SK-N-SH (cell line): ENCODE measurements around the gene HPDL. TPM values are rescaled to one million over a fixed set of nuclear protein-coding genes. Genes with fewer than 3 reads are reported as not detected.

Source experiments
- CTCF ChIA-PET: fragments of 300-600, 350-600 bp; formaldehyde crosslinking; extraction: SDS; loops from one replicate; lab custom pipeline; 2021; lab: Yijun Ruan, JAX
- POLR2A ChIA-PET: fragments of 350-600 bp; sonication (Branson Sonifier 250); formaldehyde crosslinking; extraction: SDS; loops from one replicate; lab custom pipeline; 2020; ENCODE audit warnings: antibody characterized with exemption, inconsistent platforms; lab: Yijun Ruan, JAX
- DNase-seq: peaks from one replicate; pipeline ENCODE4 v3.0.0; 2012
- H2AFZ ChIP-seq: fragments of 200-600 bp; sonication (generic); 2 replicates; pipeline ENCODE4 v1.8.1; 2016; ENCODE audit warnings: antibody characterized with exemption, mild to moderate bottlenecking, low read depth
- H3F3A ChIP-seq: fragments of 200-600 bp; sonication (generic); replicated peaks from 2 replicates; pipeline ENCODE3; 2016; ENCODE audit warnings: antibody characterized with exemption, mild to moderate bottlenecking; ENCODE audit not compliant: insufficient read depth
- H3K27ac ChIP-seq, 2 experiments: fragments of 200-500 bp in 1 of 2; fragments of 200-600 bp in 1 of 2; sonication (Bioruptor generic) in 1 of 2; sonication (generic), shearing (Covaris generic) in 1 of 2; 2 replicates each; pipeline versions ENCODE4 v1.5.1 to v1.6.1; 2014 to 2016; ENCODE audit warnings: low read depth in 2 of 2, inconsistent platforms in 1 of 2, low read length in 1 of 2, mild to moderate bottlenecking in 1 of 2, mixed read lengths in 1 of 2
- H3K27me3 ChIP-seq: fragments of 200-600 bp; sonication (generic), shearing (Covaris generic); 2 replicates; pipeline ENCODE4 v1.6.1; 2016; ENCODE audit warnings: mixed run types; ENCODE audit not compliant: insufficient read depth
- H3K36me3 ChIP-seq, 2 experiments: fragments of 200-500 bp in 1 of 2; fragments of 200-600 bp in 1 of 2; sonication (Bioruptor generic) in 1 of 2; sonication (generic) in 1 of 2; replicated peaks in 1 of 2; 2 replicates each; pipeline versions ENCODE3 to v1.5.1; 2014 to 2016; ENCODE audit warnings: low read length in 1 of 2, mild to moderate bottlenecking in 1 of 2; ENCODE audit not compliant: insufficient read depth in 2 of 2, control insufficient read depth in 1 of 2
- H3K4me1 ChIP-seq, 2 experiments: fragments of 200-500 bp in 1 of 2; fragments of 200-600 bp in 1 of 2; sonication (Bioruptor generic) in 1 of 2; sonication (generic), shearing (Covaris generic) in 1 of 2; 2 replicates each; pipeline versions ENCODE4 v1.5.1 to v1.6.1; 2014 to 2016; ENCODE audit warnings: low read depth in 1 of 2, low read length in 1 of 2, mixed run types in 1 of 2; ENCODE audit not compliant: insufficient read depth in 2 of 2, control insufficient read depth in 1 of 2
- H3K4me2 ChIP-seq: fragments of 200-600 bp; sonication (generic), shearing (Covaris generic); 2 replicates; pipeline ENCODE4 v1.6.1; 2017; ENCODE audit warnings: mixed run types
- H3K4me3 ChIP-seq, 2 experiments: fragments of 200-500 bp in 1 of 2; fragments of 200-600 bp in 1 of 2; sonication (Bioruptor generic) in 1 of 2; sonication (generic), shearing (Covaris generic) in 1 of 2; 2 replicates each; pipeline versions ENCODE4 v1.5.1 to v1.8.1; 2014 to 2016; ENCODE audit warnings: low read depth in 2 of 2, inconsistent platforms in 1 of 2, low read length in 1 of 2, mild to moderate bottlenecking in 1 of 2, mixed read lengths in 1 of 2, moderate library complexity in 1 of 2
- H3K79me2 ChIP-seq: fragments of 200-600 bp; sonication (generic); 2 replicates; pipeline ENCODE4 v1.8.1; 2017; ENCODE audit warnings: mild to moderate bottlenecking; ENCODE audit not compliant: insufficient read depth
- H3K9ac ChIP-seq: fragments of 200-600 bp; sonication (generic); 2 replicates; pipeline ENCODE4 v1.6.1; 2017; ENCODE audit warnings: mixed run types
- H3K9me2 ChIP-seq: fragments of 200-600 bp; sonication (generic); 2 replicates; pipeline ENCODE4 v1.6.1; 2017; ENCODE audit warnings: mixed run types
- H3K9me3 ChIP-seq: fragments of 200-600 bp; sonication (generic); 2 replicates; pipeline ENCODE4 v1.6.1; 2017; ENCODE audit warnings: mixed run types, mild to moderate bottlenecking, moderate library complexity
- H4K20me1 ChIP-seq: fragments of 200-600 bp; sonication (generic); 2 replicates; pipeline ENCODE4 v1.6.1; 2017; ENCODE audit warnings: mild to moderate bottlenecking, mixed run types; ENCODE audit not compliant: insufficient read depth
- ELF1 ChIP-seq: IDR thresholded peaks from 2 replicates; pipeline ENCODE4 v1.4.0; 2012
- EZH2phosphoT487 ChIP-seq: fragments of 200-600 bp; sonication (generic); IDR thresholded peaks from 2 replicates; pipeline ENCODE4 v1.6.1; 2017; ENCODE audit warnings: low read depth, mixed run types, mild to moderate bottlenecking, antibody characterized with exemption, moderate library complexity, borderline replicate concordance
- FOXJ3 ChIP-seq: sonication (generic); formaldehyde crosslinking; IDR thresholded peaks from 2 replicates; pipeline ENCODE4 v1.5.1; 2020; ENCODE audit warnings: mild to moderate bottlenecking, missing genetic modification reagents
- FOXM1 ChIP-seq: IDR thresholded peaks from 2 replicates; pipeline ENCODE4 v1.4.0; 2012; ENCODE audit warnings: low read depth, mild to moderate bottlenecking
- GATA2 ChIP-seq: sonication (generic); formaldehyde crosslinking; IDR thresholded peaks from 2 replicates; pipeline ENCODE4 v1.5.0; 2020; ENCODE audit warnings: mild to moderate bottlenecking, missing genetic modification reagents
- MXI1 ChIP-seq: IDR thresholded peaks from 2 replicates; pipeline ENCODE4 v1.6.1; 2012; ENCODE audit warnings: mild to moderate bottlenecking, low read depth, low read length, improper control_type of control experiment
- NFIC ChIP-seq: IDR thresholded peaks from 2 replicates; pipeline ENCODE4 v1.4.0; 2012; ENCODE audit warnings: borderline replicate concordance
- NRF1 ChIP-seq: IDR thresholded peaks from 2 replicates; pipeline ENCODE4 v1.6.1; 2012; ENCODE audit warnings: low read depth, mild to moderate bottlenecking, low read length
- RAD21 ChIP-seq: IDR thresholded peaks from 2 replicates; pipeline ENCODE4 v1.6.1; 2012; ENCODE audit warnings: mild to moderate bottlenecking, low read length
- RXRA ChIP-seq: IDR thresholded peaks from 2 replicates; pipeline ENCODE4 v1.4.0; 2012; ENCODE audit warnings: low read depth, mild to moderate bottlenecking, borderline replicate concordance
- SIN3A ChIP-seq: IDR thresholded peaks from 2 replicates; pipeline ENCODE4 v1.6.1; 2012; ENCODE audit warnings: low read depth, mild to moderate bottlenecking, low read length, moderate library complexity, borderline replicate concordance
- TAF1 ChIP-seq: IDR thresholded peaks from 2 replicates; pipeline ENCODE4 v1.6.1; 2012; ENCODE audit warnings: low read depth, mild to moderate bottlenecking, low read length, moderate library complexity, borderline replicate concordance
- TEAD4 ChIP-seq: IDR thresholded peaks from 2 replicates; pipeline ENCODE4 v1.4.0; 2012; ENCODE audit warnings: mild to moderate bottlenecking, borderline replicate concordance; ENCODE audit not compliant: insufficient read depth
- YY1 ChIP-seq: IDR thresholded peaks from 2 replicates; pipeline ENCODE4 v1.4.0; 2012; ENCODE audit warnings: low read depth, mild to moderate bottlenecking
- ZBTB33 ChIP-seq: IDR thresholded peaks from 2 replicates; pipeline ENCODE4 v1.4.0; 2012; ENCODE audit warnings: low read depth, borderline replicate concordance
- WGBS: methylation state at CpG from one replicate; pipeline ENCODE4 v1.1.6; 2017; ENCODE audit warnings: low lambda C conversion rate; 5-methylcytosine and 5-hydroxymethylcytosine counted together
- polyA plus RNA-seq, 3 experiments: library from polyadenylated mRNA; depleted of rRNA; stranded (reverse); fragments of >200 nt; gene quantifications; 2 replicates each; pipeline ENCODE4 v1.2.3, GENCODE V29; 2012
- TF ChIP-seq, protein P1 (sequence below): fragments of 150-350 bp; IDR thresholded peaks from 2 replicates; pipeline ENCODE4 v1.6.1; 2017; ENCODE audit warnings: antibody characterized with exemption, low read length, low read depth, borderline replicate concordance
- TF ChIP-seq, protein P2 (sequence below): fragments of 200-600 bp; sonication (generic); IDR thresholded peaks from 2 replicates; pipeline ENCODE4 v1.6.1; 2017; ENCODE audit warnings: antibody characterized with exemption, mild to moderate bottlenecking, moderate library complexity
- TF ChIP-seq, protein P3 (sequence below): IDR thresholded peaks from 2 replicates; pipeline ENCODE4 v1.6.1; 2012; ENCODE audit warnings: mild to moderate bottlenecking, low read depth, low read length, moderate library complexity

The HPDL gene
- polyA plus RNA-seq, 1 of the 3 experiments (the other 2 are of a cell fraction), result 0.25 TPM

DNA sequence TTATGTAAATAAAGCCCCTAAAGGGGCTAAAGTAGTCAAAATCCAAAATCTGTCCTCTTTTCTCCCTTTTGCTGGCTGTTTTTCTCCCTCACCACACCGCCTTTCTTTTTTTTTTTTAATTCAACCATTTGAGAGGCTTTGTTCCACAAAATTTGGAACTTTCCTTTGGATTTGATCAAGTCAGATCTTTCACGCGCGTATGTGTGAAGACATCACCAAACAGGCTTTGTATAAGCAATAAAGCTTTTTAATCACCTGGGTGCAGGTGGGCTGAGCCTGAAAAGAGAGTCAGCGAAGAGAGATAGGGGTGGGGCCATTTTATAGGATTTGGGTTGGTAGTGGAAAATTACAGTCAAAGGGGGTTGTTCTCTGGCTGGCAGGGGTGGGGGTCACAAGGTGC is 5.3 kb upstream of the HPDL start:
- Histone ChIP-seq H3K4me2 (no peak overlapping the region), H3K9me3 (no peaks in the 10 kb centered on the region), H3K4me3 (no peak overlapping the region), H3K27me3 (no peaks in the 10 kb centered on the region), H3K79me2 (no peaks in the 10 kb centered on the region), H4K20me1 (no peaks in the 10 kb centered on the region), H2AFZ (no peak overlapping the region; the same call in 1 of the 2 replicates), H3K9ac (no peak overlapping the region), H3K36me3 (no peaks in the 10 kb centered on the region), H3F3A (no peaks in the 10 kb centered on the region)
- WGBS, result 95% methylated on average over 5 of the region's 5 CpGs
- POLR2A ChIA-PET, result no interaction called here
- no peak for DNase-seq
- TF ChIP-seq TEAD4, result no peak
- TF ChIP-seq, all 33 proteins: peak for 0
- no peak overlapping the region for H3K27ac ChIP-seq
- H3K4me1 ChIP-seq, result no peaks in the 10 kb centered on the region; a peak in 1 of 4 replicates
- H3K9me2 ChIP-seq, result no peaks in the 10 kb centered on the region
- CTCF ChIA-PET, result no interaction called here

- H3K9ac ChIP-seq, result no peak overlapping the region
- DNase-seq, result no peak
- no peaks in the 10 kb centered on the region for H3K27me3 ChIP-seq
- WGBS, result 91% methylated on average over 10 of the region's 10 CpGs
- no peak overlapping the region for H3K4me2 ChIP-seq
- CTCF ChIA-PET, result interaction anchor here (1.5 kb wide), 1 partner anchor 308 kb away, joined by 3 read pairs; no protein-coding TSS in a partner anchor
- POLR2A ChIA-PET, result no interaction called here
- H2AFZ ChIP-seq, result no peak overlapping the region
- no peaks in the 10 kb centered on the region for H3K9me2 ChIP-seq
- no peaks in the 10 kb centered on the region for H3K79me2 ChIP-seq
- no peaks in the 10 kb centered on the region for H3F3A ChIP-seq
- H4K20me1 ChIP-seq, result no peaks in the 10 kb centered on the region
- H3K4me3 ChIP-seq, result no peak overlapping the region
- H3K27ac ChIP-seq, result no peak overlapping the region
- peaks cover 0 to 6% of the 10 kb centered on the region in 2 experiments; a peak in 1 of 4 replicates for H3K4me1 ChIP-seq
- TF ChIP-seq SIN3A, result no peak
- TF ChIP-seq FOXJ3 (CRISPR knock-in tag), result no peak
- TF ChIP-seq FOXM1, result no peak
- no peak for TF ChIP-seq NRF1
- no peak for TF ChIP-seq ZBTB33
- TF ChIP-seq GATA2 (CRISPR knock-in tag), result no peak
- TF ChIP-seq MXI1, result no peak
- no peak for TF ChIP-seq NFIC
- TF ChIP-seq, protein P1, sequence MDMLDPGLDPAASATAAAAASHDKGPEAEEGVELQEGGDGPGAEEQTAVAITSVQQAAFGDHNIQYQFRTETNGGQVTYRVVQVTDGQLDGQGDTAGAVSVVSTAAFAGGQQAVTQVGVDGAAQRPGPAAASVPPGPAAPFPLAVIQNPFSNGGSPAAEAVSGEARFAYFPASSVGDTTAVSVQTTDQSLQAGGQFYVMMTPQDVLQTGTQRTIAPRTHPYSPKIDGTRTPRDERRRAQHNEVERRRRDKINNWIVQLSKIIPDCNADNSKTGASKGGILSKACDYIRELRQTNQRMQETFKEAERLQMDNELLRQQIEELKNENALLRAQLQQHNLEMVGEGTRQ, result no peak
- no peak for TF ChIP-seq YY1
- TF ChIP-seq, protein P2, sequence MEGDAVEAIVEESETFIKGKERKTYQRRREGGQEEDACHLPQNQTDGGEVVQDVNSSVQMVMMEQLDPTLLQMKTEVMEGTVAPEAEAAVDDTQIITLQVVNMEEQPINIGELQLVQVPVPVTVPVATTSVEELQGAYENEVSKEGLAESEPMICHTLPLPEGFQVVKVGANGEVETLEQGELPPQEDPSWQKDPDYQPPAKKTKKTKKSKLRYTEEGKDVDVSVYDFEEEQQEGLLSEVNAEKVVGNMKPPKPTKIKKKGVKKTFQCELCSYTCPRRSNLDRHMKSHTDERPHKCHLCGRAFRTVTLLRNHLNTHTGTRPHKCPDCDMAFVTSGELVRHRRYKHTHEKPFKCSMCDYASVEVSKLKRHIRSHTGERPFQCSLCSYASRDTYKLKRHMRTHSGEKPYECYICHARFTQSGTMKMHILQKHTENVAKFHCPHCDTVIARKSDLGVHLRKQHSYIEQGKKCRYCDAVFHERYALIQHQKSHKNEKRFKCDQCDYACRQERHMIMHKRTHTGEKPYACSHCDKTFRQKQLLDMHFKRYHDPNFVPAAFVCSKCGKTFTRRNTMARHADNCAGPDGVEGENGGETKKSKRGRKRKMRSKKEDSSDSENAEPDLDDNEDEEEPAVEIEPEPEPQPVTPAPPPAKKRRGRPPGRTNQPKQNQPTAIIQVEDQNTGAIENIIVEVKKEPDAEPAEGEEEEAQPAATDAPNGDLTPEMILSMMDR, result no peak
- no peak for TF ChIP-seq EZH2phosphoT487
- TF ChIP-seq, protein P3, sequence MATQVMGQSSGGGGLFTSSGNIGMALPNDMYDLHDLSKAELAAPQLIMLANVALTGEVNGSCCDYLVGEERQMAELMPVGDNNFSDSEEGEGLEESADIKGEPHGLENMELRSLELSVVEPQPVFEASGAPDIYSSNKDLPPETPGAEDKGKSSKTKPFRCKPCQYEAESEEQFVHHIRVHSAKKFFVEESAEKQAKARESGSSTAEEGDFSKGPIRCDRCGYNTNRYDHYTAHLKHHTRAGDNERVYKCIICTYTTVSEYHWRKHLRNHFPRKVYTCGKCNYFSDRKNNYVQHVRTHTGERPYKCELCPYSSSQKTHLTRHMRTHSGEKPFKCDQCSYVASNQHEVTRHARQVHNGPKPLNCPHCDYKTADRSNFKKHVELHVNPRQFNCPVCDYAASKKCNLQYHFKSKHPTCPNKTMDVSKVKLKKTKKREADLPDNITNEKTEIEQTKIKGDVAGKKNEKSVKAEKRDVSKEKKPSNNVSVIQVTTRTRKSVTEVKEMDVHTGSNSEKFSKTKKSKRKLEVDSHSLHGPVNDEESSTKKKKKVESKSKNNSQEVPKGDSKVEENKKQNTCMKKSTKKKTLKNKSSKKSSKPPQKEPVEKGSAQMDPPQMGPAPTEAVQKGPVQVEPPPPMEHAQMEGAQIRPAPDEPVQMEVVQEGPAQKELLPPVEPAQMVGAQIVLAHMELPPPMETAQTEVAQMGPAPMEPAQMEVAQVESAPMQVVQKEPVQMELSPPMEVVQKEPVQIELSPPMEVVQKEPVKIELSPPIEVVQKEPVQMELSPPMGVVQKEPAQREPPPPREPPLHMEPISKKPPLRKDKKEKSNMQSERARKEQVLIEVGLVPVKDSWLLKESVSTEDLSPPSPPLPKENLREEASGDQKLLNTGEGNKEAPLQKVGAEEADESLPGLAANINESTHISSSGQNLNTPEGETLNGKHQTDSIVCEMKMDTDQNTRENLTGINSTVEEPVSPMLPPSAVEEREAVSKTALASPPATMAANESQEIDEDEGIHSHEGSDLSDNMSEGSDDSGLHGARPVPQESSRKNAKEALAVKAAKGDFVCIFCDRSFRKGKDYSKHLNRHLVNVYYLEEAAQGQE, result no peak
- no peak for TF ChIP-seq ELF1
- no peak for TF ChIP-seq RXRA
- no peak for TF ChIP-seq RAD21
- TF ChIP-seq TAF1, result no peak
- no peaks in the 10 kb centered on the region for H3K36me3 ChIP-seq
- no peaks in the 10 kb centered on the region for H3K9me3 ChIP-seq
Measured at GRCh38 chr1:45322486-45323040, 4.1 kb upstream of the HPDL start.
